H1 (cell line): Measurements from ENCODE around the gene MYL5.

Experiments
- CHD2 ChIP-seq: IDR thresholded peaks from 2 replicates; pipeline ENCODE4 v1.6.1; 2012; ENCODE audit warnings: low read length, improper control_type of control experiment
- CTCF ChIP-seq, 3 experiments: IDR thresholded peaks; 1 replicate in 2 of 3; 2 replicates in 1 of 3; pipeline versions ENCODE4 v1.5.1 to v1.6.1; 2011; ENCODE audit warnings: low read length in 3 of 3, mild to moderate bottlenecking in 3 of 3, inconsistent platforms in 2 of 3, low read depth in 1 of 3, moderate library complexity in 1 of 3; ENCODE audit not compliant: insufficient read depth in 1 of 3; ENCODE audit errors: control extremely low read depth in 1 of 3
- EGR1 ChIP-seq: IDR thresholded peaks from 2 replicates; pipeline ENCODE4 v1.6.1; 2011; ENCODE audit warnings: low read depth, low read length, borderline replicate concordance
- EZH2 ChIP-seq: fragments of 200-600 bp; sonication (generic); IDR thresholded peaks from 2 replicates; pipeline ENCODE4 v1.7.1; 2012; ENCODE audit warnings: low read depth, mild to moderate bottlenecking, moderate library complexity, low read length, inconsistent platforms; ENCODE audit not compliant: severe bottlenecking
- HDAC6 ChIP-seq: IDR thresholded peaks from one replicate; pipeline ENCODE4 v1.7.1; 2012; ENCODE audit warnings: low read depth, mild to moderate bottlenecking, inconsistent platforms, low read length, moderate library complexity
- KDM1A ChIP-seq: fragments of 200-600, 300-600 bp; sonication (generic); IDR thresholded peaks from 2 replicates; pipeline ENCODE4 v1.7.1; 2016; ENCODE audit warnings: mild to moderate bottlenecking, low read length, borderline replicate concordance
- POLR2AphosphoS5 ChIP-seq: IDR thresholded peaks from 2 replicates; pipeline ENCODE4 v1.6.1; 2011; ENCODE audit warnings: low read depth, low read length
- RXRA ChIP-seq: IDR thresholded peaks from 2 replicates; pipeline ENCODE4 v1.6.1; 2011; ENCODE audit warnings: low read depth, mild to moderate bottlenecking, low read length, moderate library complexity; ENCODE audit not compliant: insufficient read depth
- TAF1 ChIP-seq: IDR thresholded peaks from 2 replicates; pipeline ENCODE4 v1.6.1; 2011; ENCODE audit warnings: mild to moderate bottlenecking, low read depth, low read length
- TCF12 ChIP-seq: IDR thresholded peaks from 2 replicates; pipeline ENCODE4 v1.6.1; 2011; ENCODE audit warnings: low read depth, mild to moderate bottlenecking, low read length
- TEAD4 ChIP-seq: IDR thresholded peaks from 2 replicates; pipeline ENCODE4 v1.6.1; 2012; ENCODE audit warnings: low read depth, low read length, inconsistent platforms, mixed read lengths

GRCh38 chr4:685679-686412 is 11.5 kb downstream of the MYL5 start:
- TF ChIP-seq EGR1 (no peak), TCF12 (no peak), TAF1 (no peak), TEAD4 (no peak), POLR2AphosphoS5 (peak; percentile 23; the same call in 1 of the 2 replicates), CHD2 (no peak), RXRA (no peak), CTCF (IDR thresholded peaks at IDR 0.05; ENCODE audit: control extremely low read depth in 1 of 3, insufficient read depth in 1 of 3, low read depth in 1 of 3, low read length in 3 of 3) (no peak), HDAC6 (no peak), EZH2 (no peak), KDM1A (no peak)
